Stomach (tissue), 9 donors: ENCODE measurements around the gene GOLGA1. TPM values are rescaled to one million over a fixed set of nuclear protein-coding genes. Genes with fewer than 3 reads are reported as not detected.
A peak's percentile ranks its signal among the peaks of the same experiment; 100 is the strongest.
"Not testable (repeated sequence)": the region's sequence is repeated elsewhere in the genome, so short reads cannot be mapped to it uniquely, and the experiment has no call there.

Experiments used
- DNase-seq, 2 donors: peaks; one replicate each; pipeline versions ENCODE4 v3.0.0 to v3.0.0-alpha.2; 2013 to 2019
- H3K27ac ChIP-seq, 5 donors: fragments of 200-600 bp in 4 of 5; sonication (generic) in 4 of 5; one replicate each; pipeline ENCODE4 v1.5.1; 2013 to 2019; ENCODE audit warnings: mild to moderate bottlenecking in 1 of 5, moderate library complexity in 1 of 5
- H3K27me3 ChIP-seq, 3 donors: fragments of 200-600 bp; sonication (generic); one replicate each; pipeline ENCODE4 v1.5.1; 2017 to 2019; ENCODE audit warnings: mixed run types in 1 of 3
- H3K36me3 ChIP-seq, 4 donors: fragments of 200-600 bp; sonication (generic); 1 replicate in 3 of 4; 2 replicates in 1 of 4; pipeline ENCODE4 v1.5.1; 2016 to 2019
- H3K4me1 ChIP-seq, 4 donors: fragments of 200-600 bp; sonication (generic); one replicate each; pipeline ENCODE4 v1.5.1; 2016 to 2019
- H3K4me3 ChIP-seq, 4 donors: fragments of 200-600 bp; sonication (generic) in 3 of 4; one replicate each; pipeline ENCODE4 v1.5.1; 2016 to 2019; ENCODE audit warnings: mild to moderate bottlenecking in 1 of 4
- H3K9me3 ChIP-seq, 4 donors: fragments of 200-600 bp; sonication (generic); one replicate each; pipeline ENCODE4 v1.5.1; 2016 to 2019
- EP300 ChIP-seq: sonication (generic); formaldehyde crosslinking; IDR thresholded peaks from one replicate; pipeline ENCODE4 v1.6.1; 2017; ENCODE audit warnings: antibody characterized with exemption
- POLR2A ChIP-seq, 4 donors: fragments of 450-650 bp; IDR thresholded peaks; one replicate each; pipeline ENCODE4 v1.6.1; 2016; ENCODE audit warnings: antibody characterized with exemption in 4 of 4, control low read depth in 2 of 4, mild to moderate bottlenecking in 1 of 4, moderate library complexity in 1 of 4
- POLR2AphosphoS5 ChIP-seq, 3 donors: sonication (generic); formaldehyde crosslinking; IDR thresholded peaks; one replicate each; pipeline ENCODE4 v1.6.1; 2016; ENCODE audit warnings: antibody characterized with exemption in 3 of 3
- whole genome bisulfite sequencing, 5 donors: extraction: QIAGEN DNeasy Blood & Tissue Kit in 3 of 5; methylation state at CpG; one replicate each; pipeline versions ENCODE4 v1.1.5 to v1.1.7; 2013 to 2018; 5-methylcytosine and 5-hydroxymethylcytosine counted together
- intact Hi-C: fragments of 100-400 bp; cut with DNase I; formaldehyde crosslinking; loops from one replicate; pipeline ENCODE4 v1.15.1; 2023; ENCODE audit warnings: low total_unique reads
- polyA plus RNA-seq, 3 donors: library from polyadenylated mRNA; stranded (reverse); fragments of 200-250 nt; gene quantifications; one replicate each; pipeline ENCODE4 v1.2.3, GENCODE V29; 2013
- total RNA-seq, 5 donors: library from RNA; depleted of rRNA; stranded (reverse); fragments of >200 nt; gene quantifications; one replicate each; pipeline versions ENCODE4 v1.1.0 to v1.2.3, GENCODE V29; 2014 to 2016
- TF ChIP-seq, protein P1 (sequence below), 7 experiments: fragments of 450-650 bp in 4 of 7; fragments of 200-600 bp in 3 of 7; sonication (generic) in 3 of 7; IDR thresholded peaks; one replicate each; pipeline ENCODE4 v1.5.1; 2016 to 2019; ENCODE audit warnings: antibody characterized with exemption in 7 of 7, control low read depth in 2 of 7, mild to moderate bottlenecking in 1 of 7
- donor health status: healthy with polysubstance abuse.
- donor health status: Bipolar disorder and iron deficiency.
- donor health status: healthy.

The GOLGA1 gene
- total and polyA plus RNA-seq, 8 donors: 4.1 to 88.4 (median 18.1) TPM

DNA sequence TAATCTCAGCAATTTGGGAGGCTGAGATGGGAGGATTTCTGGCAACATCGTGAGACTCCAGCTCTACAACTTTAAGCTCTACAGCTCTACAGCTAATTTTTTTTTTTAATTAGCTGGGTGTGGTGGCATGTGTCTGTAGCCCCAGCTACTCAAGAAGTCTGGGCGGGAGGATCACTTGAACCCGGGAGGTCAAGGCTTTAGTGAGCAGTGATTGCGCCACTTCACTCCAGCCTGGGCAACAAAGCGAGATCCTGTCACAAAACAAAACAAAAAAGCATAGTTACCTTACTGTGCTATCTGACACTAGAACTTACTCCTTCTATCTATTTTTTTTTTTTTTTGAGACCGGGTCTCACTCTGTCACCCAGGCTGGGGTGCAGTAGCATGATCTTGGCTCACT is 93.9 kb downstream of the GOLGA1 start:
- 82 to 93% (median 90%) methylated on average over 6 of the region's 6 CpGs for WGBS, 5 donors
- DNase-seq: no peak
- H3K9me3 ChIP-seq: no peaks in the 10 kb centered on the region
- H3K4me1 ChIP-seq: peaks cover 0 to 2% (median under 1%) of the 10 kb centered on the region in 4 donors
- no peaks in the 10 kb centered on the region for H3K36me3 ChIP-seq
- no peak for TF ChIP-seq EP300
- no peak overlapping the region for H3K4me3 ChIP-seq
- H3K27ac ChIP-seq: no peak overlapping the region
- H3K27me3 ChIP-seq: peaks cover 0 to 3% (median 0%) of the 10 kb centered on the region in 3 donors
- intact Hi-C loops: no loop called here

DNA sequence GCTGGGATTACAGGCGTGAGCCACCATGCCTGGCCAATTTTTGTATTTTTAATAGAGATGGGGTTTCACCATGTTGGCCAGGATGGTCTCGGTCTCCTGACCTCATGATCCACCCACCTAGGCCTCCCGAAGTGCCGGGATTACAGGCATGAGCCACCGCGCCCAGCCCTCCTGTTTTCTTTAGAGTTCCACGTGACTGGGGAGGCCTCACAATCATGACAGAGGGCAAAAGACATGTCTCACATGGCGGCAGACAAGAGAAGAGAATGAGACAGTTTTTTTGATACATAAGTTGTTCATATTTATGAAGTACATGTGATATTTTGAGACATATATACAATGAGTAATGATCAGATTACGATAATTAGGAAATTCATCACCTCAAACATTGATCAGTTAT is 94.4 kb downstream of the GOLGA1 start:
- DNase-seq, H3K4me1 ChIP-seq, H3K27ac ChIP-seq, intact Hi-C loops, H3K4me3 ChIP-seq, H3K9me3 ChIP-seq, H3K27me3 ChIP-seq, H3K36me3 ChIP-seq: not testable (repeated sequence)
- WGBS, 5 donors: 88 to 93% (median 91%) methylated on average over 9 of the region's 9 CpGs

DNA sequence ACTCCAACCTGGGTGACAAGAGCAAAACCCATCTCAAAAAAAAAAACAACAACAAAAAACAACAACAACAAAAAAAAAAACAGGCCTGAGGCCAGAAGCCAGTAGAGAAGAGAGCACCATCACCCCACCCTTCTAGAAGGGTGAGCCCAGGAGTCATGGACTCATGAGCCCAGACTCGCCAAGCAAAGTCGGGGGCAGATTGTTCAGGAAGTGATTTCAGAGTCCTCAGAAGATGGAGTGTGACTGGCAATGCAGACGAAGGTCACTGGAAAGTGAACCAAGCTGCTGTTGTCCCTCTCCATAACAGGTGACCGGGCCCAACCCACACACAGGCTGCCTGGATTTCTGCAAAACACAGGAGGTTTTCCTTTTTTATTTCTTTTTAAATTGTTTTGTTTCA is 96.6 kb downstream of the GOLGA1 start:
- H3K9me3 ChIP-seq: no peaks in the 10 kb centered on the region
- no peaks in the 10 kb centered on the region for H3K36me3 ChIP-seq
- H3K27me3 ChIP-seq: peaks cover 0 to 10% (median 0%) of the 10 kb centered on the region in 3 donors
- H3K4me1 ChIP-seq: peaks cover 0 to 8% (median 3%) of the 10 kb centered on the region in 4 donors
- H3K4me3 ChIP-seq: no peak overlapping the region
- 52 to 79% (median 72%) methylated on average over 4 of the region's 4 CpGs for WGBS, 5 donors
- intact Hi-C loops: no loop called here
- no peak overlapping the region for H3K27ac ChIP-seq
- peak in 1 of 2 donors; percentile 34 for DNase-seq
- TF ChIP-seq POLR2AphosphoS5 (IDR thresholded peaks at IDR 0.05) (no peak), EP300 (no peak), POLR2A (IDR thresholded peaks at IDR 0.05) (no peak)
- TF ChIP-seq, protein P1, sequence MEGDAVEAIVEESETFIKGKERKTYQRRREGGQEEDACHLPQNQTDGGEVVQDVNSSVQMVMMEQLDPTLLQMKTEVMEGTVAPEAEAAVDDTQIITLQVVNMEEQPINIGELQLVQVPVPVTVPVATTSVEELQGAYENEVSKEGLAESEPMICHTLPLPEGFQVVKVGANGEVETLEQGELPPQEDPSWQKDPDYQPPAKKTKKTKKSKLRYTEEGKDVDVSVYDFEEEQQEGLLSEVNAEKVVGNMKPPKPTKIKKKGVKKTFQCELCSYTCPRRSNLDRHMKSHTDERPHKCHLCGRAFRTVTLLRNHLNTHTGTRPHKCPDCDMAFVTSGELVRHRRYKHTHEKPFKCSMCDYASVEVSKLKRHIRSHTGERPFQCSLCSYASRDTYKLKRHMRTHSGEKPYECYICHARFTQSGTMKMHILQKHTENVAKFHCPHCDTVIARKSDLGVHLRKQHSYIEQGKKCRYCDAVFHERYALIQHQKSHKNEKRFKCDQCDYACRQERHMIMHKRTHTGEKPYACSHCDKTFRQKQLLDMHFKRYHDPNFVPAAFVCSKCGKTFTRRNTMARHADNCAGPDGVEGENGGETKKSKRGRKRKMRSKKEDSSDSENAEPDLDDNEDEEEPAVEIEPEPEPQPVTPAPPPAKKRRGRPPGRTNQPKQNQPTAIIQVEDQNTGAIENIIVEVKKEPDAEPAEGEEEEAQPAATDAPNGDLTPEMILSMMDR (IDR thresholded peaks at IDR 0.05): no peak

DNA sequence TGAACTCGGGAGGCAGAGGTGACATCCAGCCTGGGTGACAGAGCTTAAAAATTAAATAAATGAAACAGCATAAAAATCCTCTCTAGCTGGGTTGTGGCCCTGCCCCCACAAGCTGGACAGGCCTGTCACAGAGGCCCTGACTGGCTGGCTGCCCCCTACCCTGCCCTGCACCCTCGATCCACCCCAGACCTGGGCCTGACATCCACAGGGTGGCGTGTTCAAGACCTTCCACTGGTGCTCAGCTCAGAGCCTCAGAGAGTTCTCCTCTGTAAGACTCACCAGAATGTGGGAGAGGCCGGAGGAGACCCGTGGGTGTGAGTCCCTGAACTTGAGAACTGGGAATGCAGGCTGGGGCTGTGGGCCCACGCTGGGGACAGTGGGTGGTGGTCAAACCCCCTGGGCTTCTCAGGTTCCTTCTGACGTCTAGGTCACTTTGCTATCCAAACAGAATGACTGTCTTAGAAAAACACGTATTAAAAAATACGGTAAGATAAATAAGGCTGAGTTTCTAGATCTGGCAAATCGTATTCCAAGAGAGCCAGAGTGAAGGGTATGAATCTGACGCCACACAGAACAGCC is 97.3 kb downstream of the GOLGA1 start:
- Histone ChIP-seq H3K36me3 (no peaks in the 10 kb centered on the region), H3K4me1 (peaks cover 0 to 8% (median 3%) of the 10 kb centered on the region in 4 donors), H3K4me3 (no peak overlapping the region), H3K9me3 (no peaks in the 10 kb centered on the region), H3K27ac (no peak overlapping the region), H3K27me3 (peaks cover 0 to 16% (median 0%) of the 10 kb centered on the region in 3 donors)
- TF ChIP-seq POLR2A (IDR thresholded peaks at IDR 0.05) (no peak), POLR2AphosphoS5 (IDR thresholded peaks at IDR 0.05) (no peak), EP300 (no peak)
- TF ChIP-seq, protein P1 (IDR thresholded peaks at IDR 0.05): no peak
- no peak for DNase-seq
- WGBS, 5 donors: 73 to 84% (median 79%) methylated on average over 11 of the region's 11 CpGs
- intact Hi-C loops: no loop called here

DNA sequence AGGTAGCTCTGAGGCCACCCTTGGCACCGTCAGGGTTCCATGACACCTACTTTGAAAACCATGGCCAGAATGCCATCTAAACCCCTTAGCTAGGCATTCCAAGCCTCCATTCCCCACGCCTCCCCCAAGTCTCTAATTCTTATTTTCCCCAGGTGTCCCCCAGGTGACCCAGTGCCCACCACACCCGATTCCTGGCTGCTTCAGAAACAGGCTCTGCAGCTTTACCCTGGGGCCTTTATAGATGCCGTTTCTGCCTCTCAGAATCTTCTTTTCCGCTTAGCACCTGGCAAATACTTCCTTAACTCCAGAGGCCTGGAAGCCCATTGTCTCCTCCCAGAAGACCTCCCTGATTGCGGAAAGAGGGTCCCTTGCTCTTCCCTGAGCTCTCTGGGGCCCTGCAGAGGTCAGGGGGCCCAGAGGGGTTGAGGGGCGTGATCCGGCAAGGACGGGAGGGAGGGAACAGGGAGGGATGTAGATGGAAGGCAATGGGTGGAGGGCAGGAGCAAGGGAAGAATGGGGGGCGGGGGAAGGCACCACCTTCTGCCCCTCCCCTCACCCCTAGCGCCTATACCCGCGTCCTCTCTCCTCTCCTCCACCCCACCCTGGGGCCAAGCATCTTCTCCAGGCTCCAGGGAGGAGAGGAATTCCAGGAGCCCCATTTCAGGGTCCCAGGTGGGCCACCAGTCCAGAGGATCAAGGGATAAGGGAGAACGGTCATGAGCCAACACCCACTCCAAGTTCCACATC is 99.6 kb downstream of the GOLGA1 start:
- no peak overlapping the region for H3K4me3 ChIP-seq
- H3K9me3 ChIP-seq: no peaks in the 10 kb centered on the region
- no peak overlapping the region for H3K27ac ChIP-seq
- 62 to 83% (median 72%) methylated on average over 10 to 14 of the region's 14 CpGs for WGBS, 5 donors
- H3K36me3 ChIP-seq: no peaks in the 10 kb centered on the region
- TF ChIP-seq POLR2AphosphoS5 (IDR thresholded peaks at IDR 0.05): no peak
- no peak for TF ChIP-seq POLR2A (IDR thresholded peaks at IDR 0.05)
- no peak for TF ChIP-seq EP300
- TF ChIP-seq, protein P1 (IDR thresholded peaks at IDR 0.05): no peak
- peak in 1 of 2 donors; percentile 84 for DNase-seq
- peaks cover 0 to 8% (median 3%) of the 10 kb centered on the region in 4 donors for H3K4me1 ChIP-seq
- intact Hi-C loops: no loop called here
- H3K27me3 ChIP-seq: peaks cover 0 to 15% (median 0%) of the 10 kb centered on the region in 3 donors
